Body of pancreas (tissue), 4 donors: Measurements from ENCODE around the gene PHF24. TPM values are rescaled to one million over a fixed set of nuclear protein-coding genes. Genes with fewer than 3 reads are reported as not detected.

ENCODE experiments used
- ATAC-seq: fragments of 150-250 bp; one replicate; pipeline ENCODE4 v1.9.1; 2016
- DNase-seq, 4 donors: peaks; one replicate each; pipeline ENCODE4 v3.0.0-alpha.2; 2019
- H3K27ac ChIP-seq, 4 donors: fragments of 200-600 bp; sonication (generic); 1 replicate in 3 of 4; 2 replicates in 1 of 4; pipeline versions ENCODE4 v1.5.1 to v1.6.1; 2016 to 2019; ENCODE audit warnings: mild to moderate bottlenecking in 1 of 4, mixed read lengths in 1 of 4, moderate library complexity in 1 of 4
- H3K27me3 ChIP-seq, 2 donors: fragments of 200-600 bp; sonication (generic); one replicate each; pipeline ENCODE4 v1.6.0; 2016; ENCODE audit warnings: mild to moderate bottlenecking in 1 of 2
- H3K36me3 ChIP-seq, 2 donors: fragments of 200-600 bp; sonication (generic); replicated peaks in 1 of 2; 2 replicates each; pipeline ENCODE4 v1.5.1; 2016; ENCODE audit warnings: low read depth in 2 of 2; ENCODE audit not compliant: insufficient read depth in 1 of 2
- H3K4me1 ChIP-seq: fragments of 200-600 bp; sonication (generic); one replicate; pipeline ENCODE4 v1.6.0; 2016
- H3K4me3 ChIP-seq, 2 donors: fragments of 200-600 bp; sonication (generic); 1 replicate in 1 of 2; 2 replicates in 1 of 2; pipeline ENCODE4 v1.5.1; 2016 to 2019
- H3K9me3 ChIP-seq, 3 donors: fragments of 200-600 bp; sonication (generic); 1 replicate in 2 of 3; 2 replicates in 1 of 3; pipeline ENCODE4 v1.5.1; 2016
- CTCF ChIP-seq, 7 experiments: fragments of 450-650 bp in 4 of 7; fragments of 200-600 bp in 3 of 7; sonication (generic) in 3 of 7; IDR thresholded peaks; one replicate each; pipeline ENCODE4 v1.5.1; 2016 to 2019; ENCODE audit warnings: antibody characterized with exemption in 7 of 7
- POLR2A ChIP-seq, 3 donors: fragments of 450-650 bp; IDR thresholded peaks; one replicate each; pipeline ENCODE4 v1.6.1; 2016; ENCODE audit warnings: antibody characterized with exemption in 3 of 3, mild to moderate bottlenecking in 2 of 3
- WGBS, 2 donors: methylation state at CpG; one replicate each; pipeline ENCODE4 v1.1.5; 2017; 5-methylcytosine and 5-hydroxymethylcytosine counted together
- intact Hi-C: fragments of 100-400 bp; cut with DNase I; formaldehyde crosslinking; loops from one replicate; pipeline ENCODE4 v1.15.1; 2023
- total RNA-seq, 2 donors: library from RNA; depleted of rRNA; stranded (reverse); fragments of >200 nt; gene quantifications; one replicate each; pipeline ENCODE4 v1.1.0, GENCODE V29; 2016

PHF24 gene
- total RNA-seq, 2 donors from 2014 or later, result 0.26 TPM; not detected in 1

GRCh38 chr9:34989946-34990635 lies 32.0 kb downstream of the PHF24 start:
- H3K9me3 ChIP-seq, result no peaks in the 10 kb centered on the region
- peak overlapping the region; percentile 79 to 89 for H3K4me3 ChIP-seq
- TF ChIP-seq POLR2A (IDR thresholded peaks at IDR 0.05) (no peak), CTCF (IDR thresholded peaks at IDR 0.05) (no peak)
- no peaks in the 10 kb centered on the region for H3K36me3 ChIP-seq
- intact Hi-C loops, result no loop called here
- WGBS, 2 donors, result 3 to 5% methylated on average over 10 to 39 of the region's 39 CpGs
- ATAC-seq (peak; percentile 25), DNase-seq (peak; percentile 67 to 79 (median 72))
- peaks cover 37% of the 10 kb centered on the region for H3K4me1 ChIP-seq
- H3K27ac ChIP-seq, result peak overlapping the region; percentile 66 to 91 (median 90)
- H3K27me3 ChIP-seq, result no peaks in the 10 kb centered on the region

- Histone ChIP-seq H3K36me3 (no peaks in the 10 kb centered on the region), H3K27me3 (no peaks in the 10 kb centered on the region), H3K9me3 (no peaks in the 10 kb centered on the region), H3K4me3 (no peak overlapping the region), H3K4me1 (peaks cover 37% of the 10 kb centered on the region), H3K27ac (peak overlapping the region in 1 of 4 donors; percentile 89)
- no peak for TF ChIP-seq POLR2A (IDR thresholded peaks at IDR 0.05)
- TF ChIP-seq CTCF (IDR thresholded peaks at IDR 0.05), result no peak
- intact Hi-C loops, result no loop called here
- WGBS, 2 donors, result 59 to 68% methylated on average over 7 of the region's 7 CpGs
- DNase-seq (no peak), ATAC-seq (no peak)
Observed at GRCh38 chr9:34990908-34991606, 33.0 kb downstream of the PHF24 start.

- no peak for ATAC-seq
- peak in 2 of 4 donors; percentile 35 to 65 for DNase-seq
- Histone ChIP-seq H3K4me1 (peaks cover 37% of the 10 kb centered on the region), H3K36me3 (no peaks in the 10 kb centered on the region), H3K4me3 (no peak overlapping the region), H3K27me3 (no peaks in the 10 kb centered on the region), H3K9me3 (no peaks in the 10 kb centered on the region), H3K27ac (peak overlapping the region; percentile 8 to 36 (median 15))
- WGBS, 2 donors, result 66 to 81% methylated on average over 9 to 11 of the region's 15 CpGs
- intact Hi-C loops, result no loop called here
- TF ChIP-seq CTCF (IDR thresholded peaks at IDR 0.05) (peak in 1 of 7 experiments; percentile 7), POLR2A (IDR thresholded peaks at IDR 0.05) (no peak)
Observed at GRCh38 chr9:34991607-34992375, 33.7 kb downstream of the PHF24 start.

GRCh38 chr9:34992376-34992951 lies 34.4 kb downstream of the PHF24 start:
- TF ChIP-seq CTCF (IDR thresholded peaks at IDR 0.05) (no peak), POLR2A (IDR thresholded peaks at IDR 0.05) (no peak)
- 76 to 83% methylated on average over 8 to 14 of the region's 16 CpGs for WGBS, 2 donors
- peak overlapping the region; percentile 8 to 36 (median 10) for H3K27ac ChIP-seq
- H3K36me3 ChIP-seq, result no peaks in the 10 kb centered on the region
- no peaks in the 10 kb centered on the region for H3K9me3 ChIP-seq
- ATAC-seq, result no peak
- no peaks in the 10 kb centered on the region for H3K27me3 ChIP-seq
- H3K4me1 ChIP-seq, result peaks cover 37% of the 10 kb centered on the region
- no peak overlapping the region for H3K4me3 ChIP-seq
- intact Hi-C loops, result no loop called here
- peak in 2 of 4 donors; percentile 48 for DNase-seq
